Ovary (tissue), 3 donors: Measurements from ENCODE around the gene MYO1B.

Experiments used
- EP300 ChIP-seq: sonication (generic); formaldehyde crosslinking; IDR thresholded peaks from one replicate; pipeline ENCODE4 v1.6.1; 2017; ENCODE audit warnings: antibody characterized with exemption
- TF ChIP-seq, protein P1 (sequence below), 3 donors: fragments of 450-650 bp in 2 of 3; fragments of 200-600 bp in 1 of 3; IDR thresholded peaks; one replicate each; pipeline versions ENCODE4 v1.5.1 to v1.8.0; 2016 to 2022; ENCODE audit warnings: antibody characterized with exemption in 3 of 3, mild to moderate bottlenecking in 1 of 3
- donor health status: DM: no; HTN: no; CAD: no.

- TF ChIP-seq, protein P1, sequence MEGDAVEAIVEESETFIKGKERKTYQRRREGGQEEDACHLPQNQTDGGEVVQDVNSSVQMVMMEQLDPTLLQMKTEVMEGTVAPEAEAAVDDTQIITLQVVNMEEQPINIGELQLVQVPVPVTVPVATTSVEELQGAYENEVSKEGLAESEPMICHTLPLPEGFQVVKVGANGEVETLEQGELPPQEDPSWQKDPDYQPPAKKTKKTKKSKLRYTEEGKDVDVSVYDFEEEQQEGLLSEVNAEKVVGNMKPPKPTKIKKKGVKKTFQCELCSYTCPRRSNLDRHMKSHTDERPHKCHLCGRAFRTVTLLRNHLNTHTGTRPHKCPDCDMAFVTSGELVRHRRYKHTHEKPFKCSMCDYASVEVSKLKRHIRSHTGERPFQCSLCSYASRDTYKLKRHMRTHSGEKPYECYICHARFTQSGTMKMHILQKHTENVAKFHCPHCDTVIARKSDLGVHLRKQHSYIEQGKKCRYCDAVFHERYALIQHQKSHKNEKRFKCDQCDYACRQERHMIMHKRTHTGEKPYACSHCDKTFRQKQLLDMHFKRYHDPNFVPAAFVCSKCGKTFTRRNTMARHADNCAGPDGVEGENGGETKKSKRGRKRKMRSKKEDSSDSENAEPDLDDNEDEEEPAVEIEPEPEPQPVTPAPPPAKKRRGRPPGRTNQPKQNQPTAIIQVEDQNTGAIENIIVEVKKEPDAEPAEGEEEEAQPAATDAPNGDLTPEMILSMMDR (IDR thresholded peaks at IDR 0.05): no peak
- TF ChIP-seq EP300: no peak
These were observed 84.6 kb downstream of the MYO1B start for GRCh38 chr2:191329841-191330240.
